ENCODE data around the gene C11orf97.

DNA sequence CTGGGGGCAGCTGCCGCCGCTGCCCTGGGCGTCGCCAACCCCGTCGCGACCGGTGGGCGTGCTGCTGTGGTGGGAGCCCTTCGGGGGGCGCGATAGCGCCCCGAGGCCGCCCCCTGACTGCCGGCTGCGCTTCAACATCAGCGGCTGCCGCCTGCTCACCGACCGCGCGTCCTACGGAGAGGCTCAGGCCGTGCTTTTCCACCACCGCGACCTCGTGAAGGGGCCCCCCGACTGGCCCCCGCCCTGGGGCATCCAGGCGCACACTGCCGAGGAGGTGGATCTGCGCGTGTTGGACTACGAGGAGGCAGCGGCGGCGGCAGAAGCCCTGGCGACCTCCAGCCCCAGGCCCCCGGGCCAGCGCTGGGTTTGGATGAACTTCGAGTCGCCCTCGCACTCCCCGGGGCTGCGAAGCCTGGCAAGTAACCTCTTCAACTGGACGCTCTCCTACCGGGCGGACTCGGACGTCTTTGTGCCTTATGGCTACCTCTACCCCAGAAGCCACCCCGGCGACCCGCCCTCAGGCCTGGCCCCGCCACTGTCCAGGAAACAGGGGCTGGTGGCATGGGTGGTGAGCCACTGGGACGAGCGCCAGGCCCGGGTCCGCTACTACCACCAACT, 32.5 kb downstream of the C11orf97 start:
- TF ChIP-seq, protein P1, sequence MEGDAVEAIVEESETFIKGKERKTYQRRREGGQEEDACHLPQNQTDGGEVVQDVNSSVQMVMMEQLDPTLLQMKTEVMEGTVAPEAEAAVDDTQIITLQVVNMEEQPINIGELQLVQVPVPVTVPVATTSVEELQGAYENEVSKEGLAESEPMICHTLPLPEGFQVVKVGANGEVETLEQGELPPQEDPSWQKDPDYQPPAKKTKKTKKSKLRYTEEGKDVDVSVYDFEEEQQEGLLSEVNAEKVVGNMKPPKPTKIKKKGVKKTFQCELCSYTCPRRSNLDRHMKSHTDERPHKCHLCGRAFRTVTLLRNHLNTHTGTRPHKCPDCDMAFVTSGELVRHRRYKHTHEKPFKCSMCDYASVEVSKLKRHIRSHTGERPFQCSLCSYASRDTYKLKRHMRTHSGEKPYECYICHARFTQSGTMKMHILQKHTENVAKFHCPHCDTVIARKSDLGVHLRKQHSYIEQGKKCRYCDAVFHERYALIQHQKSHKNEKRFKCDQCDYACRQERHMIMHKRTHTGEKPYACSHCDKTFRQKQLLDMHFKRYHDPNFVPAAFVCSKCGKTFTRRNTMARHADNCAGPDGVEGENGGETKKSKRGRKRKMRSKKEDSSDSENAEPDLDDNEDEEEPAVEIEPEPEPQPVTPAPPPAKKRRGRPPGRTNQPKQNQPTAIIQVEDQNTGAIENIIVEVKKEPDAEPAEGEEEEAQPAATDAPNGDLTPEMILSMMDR (IDR thresholded peaks at IDR 0.05 in 4 of 5, conservative IDR thresholded peaks at IDR 0.05 in 1 of 5) = no peak
- no peak for TF ChIP-seq POLR2A (IDR thresholded peaks at IDR 0.05)

Measured in gastrocnemius medialis (tissue), 4 donors.